Stimulated activated CD4-positive, alpha-beta T cell treated with anti-CD3 and anti-CD28 coated beads, Interleukin-15, amount 100 ng/mL, for 24 hours (primary cell): Measurements from ENCODE around the gene CTDP1.
"Not testable (repeated sequence)": the region's sequence is repeated elsewhere in the genome, so short reads cannot be mapped to it uniquely, and the experiment has no call there.

Experiments
- DNase-seq: peaks from one replicate; pipeline ENCODE4 v3.0.0-alpha.2; 2020

CTDP1 gene

DNA sequence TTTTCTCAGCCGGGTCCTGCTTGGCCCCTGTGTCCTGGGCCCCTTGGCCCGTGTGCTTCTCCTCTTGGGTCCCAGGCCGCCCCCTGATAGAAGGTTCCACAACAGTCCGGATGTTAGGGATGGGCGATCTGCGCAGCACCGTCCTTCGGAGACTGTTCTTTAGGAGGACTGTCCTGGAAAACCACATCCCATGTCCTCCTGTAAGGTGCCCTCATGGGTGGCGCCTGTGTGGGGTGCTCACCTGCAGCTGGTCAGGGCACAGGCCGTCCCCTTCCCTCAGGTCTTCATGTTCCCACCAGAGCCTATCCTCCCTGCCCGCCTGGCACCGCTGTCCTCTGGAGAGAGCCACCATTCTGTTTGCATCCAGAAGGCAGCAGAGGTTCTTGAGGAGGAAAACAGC, 50.0 kb downstream of the CTDP1 start:
- DNase-seq, result no peak

DNA sequence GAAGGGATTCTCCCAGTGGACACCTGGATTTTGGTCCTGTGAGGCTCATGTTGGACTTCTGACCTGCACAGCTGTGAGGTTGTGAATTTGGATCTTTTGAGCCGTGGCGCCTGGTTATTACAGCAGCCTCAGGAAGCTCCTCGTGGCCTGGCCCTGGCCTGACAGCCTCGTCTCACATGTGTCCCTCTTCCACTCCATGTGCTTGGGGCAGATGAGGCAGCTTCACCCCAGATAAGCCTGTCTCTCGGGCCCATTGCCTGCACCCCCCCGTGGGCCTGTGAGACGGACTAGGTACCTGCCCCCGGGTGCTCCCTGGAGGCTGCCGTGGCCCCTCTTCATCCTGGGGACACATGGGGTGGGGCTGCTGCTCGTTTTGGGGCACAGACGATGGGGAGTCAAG, 51.2 kb downstream of the CTDP1 start:
- no peak for DNase-seq

DNA sequence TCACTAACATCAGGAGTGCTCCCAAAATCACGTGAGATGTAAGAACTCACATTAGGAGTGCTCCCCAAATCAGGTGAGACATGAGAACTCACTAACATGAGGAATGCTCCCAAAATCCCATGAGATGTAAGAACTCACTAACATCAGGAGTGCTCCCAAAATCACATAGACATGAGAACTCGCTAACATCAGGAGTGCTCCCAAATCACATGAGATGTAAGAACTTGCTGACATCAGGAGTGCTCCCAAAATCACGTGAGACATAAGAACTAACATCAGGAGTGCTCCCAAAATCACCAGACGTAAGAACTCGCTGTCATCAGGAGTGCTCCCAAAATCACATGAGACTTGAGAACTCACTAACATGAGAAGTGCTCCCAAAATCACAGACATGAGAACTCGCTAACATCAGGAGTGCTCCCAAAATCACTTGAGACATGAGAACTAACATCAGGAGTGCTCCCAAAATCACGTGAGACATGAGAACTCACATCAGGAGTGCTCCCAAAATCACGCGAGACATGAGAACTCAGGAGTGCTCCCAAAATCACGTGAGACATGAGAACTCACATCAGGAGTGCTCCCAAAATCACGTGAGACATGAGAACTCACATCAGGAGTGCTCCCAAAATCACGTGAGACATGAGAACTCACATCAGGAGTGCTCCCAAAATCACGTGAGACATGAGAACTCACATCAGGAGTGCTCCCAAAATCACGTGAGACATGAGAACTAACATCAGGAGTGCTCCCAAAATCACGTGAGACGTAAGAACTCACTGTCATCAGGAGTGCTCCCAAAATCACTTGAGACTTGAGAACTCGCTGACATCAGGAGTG, 52.5 kb downstream of the CTDP1 start:
- DNase-seq, result not testable (repeated sequence)

- no peak for DNase-seq
These were observed 53.1 kb downstream of the CTDP1 start for GRCh38 chr18:79732721-79733025.

DNA sequence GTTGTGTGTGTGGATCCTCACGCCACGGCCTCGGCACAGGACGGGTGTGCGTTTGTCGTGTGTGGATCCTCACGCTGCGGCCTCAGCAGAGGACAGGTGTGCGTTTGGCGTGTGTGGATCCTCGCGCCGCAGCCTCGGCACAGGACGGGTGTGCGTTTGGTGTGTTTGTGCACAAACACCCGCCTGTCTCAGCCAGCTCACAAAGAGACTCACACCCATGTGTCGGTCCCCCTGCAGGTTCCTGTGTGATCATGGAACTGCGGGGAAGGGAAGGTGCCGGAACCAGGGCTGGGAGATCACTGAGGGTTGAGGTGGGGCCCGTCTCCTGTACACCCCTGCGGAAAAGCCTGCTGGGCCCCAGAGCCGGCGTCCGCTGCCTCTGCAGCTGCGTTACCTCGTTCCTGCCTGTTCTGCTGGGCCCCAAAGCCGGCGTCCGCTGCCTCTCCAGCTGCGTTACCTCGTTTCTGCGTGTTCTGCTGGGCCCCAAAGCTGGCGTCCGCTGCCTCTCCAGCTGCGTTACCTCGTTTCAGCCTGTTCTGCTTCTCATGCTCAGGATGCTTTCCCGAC, 53.6 kb downstream of the CTDP1 start:
- no peak for DNase-seq

- DNase-seq, result no peak
These were observed 54.6 kb downstream of the CTDP1 start for GRCh38 chr18:79733986-79734770.

DNA sequence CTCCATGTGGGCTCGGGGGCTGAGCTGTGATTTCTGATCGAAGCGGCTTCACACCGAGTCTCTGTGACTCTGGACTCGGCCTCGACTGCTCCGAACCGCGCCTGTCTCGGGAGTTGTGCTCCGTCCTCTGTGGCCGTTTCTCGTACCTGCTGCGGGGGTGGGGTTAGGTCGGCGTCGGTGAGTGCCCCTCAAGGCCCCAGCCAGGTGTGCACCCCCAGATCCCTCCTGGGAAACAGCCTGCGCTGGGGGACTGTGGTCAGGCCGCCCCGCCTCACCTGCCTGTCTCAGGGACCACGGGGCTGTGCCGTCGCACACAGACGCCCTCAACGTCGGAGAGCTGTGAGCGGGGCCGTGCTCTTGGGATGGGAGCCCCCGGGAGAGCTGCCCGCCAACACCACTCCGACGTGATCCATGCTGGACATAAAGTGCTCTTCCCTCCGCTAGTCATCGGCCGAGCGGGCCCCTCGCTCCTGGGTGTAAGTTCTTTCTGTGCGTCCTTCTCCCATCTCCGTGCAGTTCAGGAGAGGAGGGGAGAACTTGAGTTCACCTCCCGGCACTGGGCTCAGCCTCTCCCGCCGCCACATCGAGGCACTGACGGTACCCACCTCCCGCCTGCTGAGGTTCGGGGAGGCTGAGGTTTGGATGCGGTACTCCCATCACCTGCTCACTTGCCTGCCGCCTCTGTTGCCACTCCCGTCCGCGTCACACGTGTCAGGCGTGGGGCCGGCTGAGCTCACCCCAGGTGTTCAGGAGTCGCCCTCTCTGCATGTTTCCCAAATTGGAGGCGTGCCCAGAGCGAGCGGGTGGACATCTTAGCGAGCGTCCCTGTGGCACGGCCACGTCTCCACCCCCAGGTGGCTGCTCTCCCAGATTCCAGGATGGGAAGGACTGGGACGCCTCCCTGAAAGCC, 55.7 kb downstream of the CTDP1 start:
- no peak for DNase-seq

DNA sequence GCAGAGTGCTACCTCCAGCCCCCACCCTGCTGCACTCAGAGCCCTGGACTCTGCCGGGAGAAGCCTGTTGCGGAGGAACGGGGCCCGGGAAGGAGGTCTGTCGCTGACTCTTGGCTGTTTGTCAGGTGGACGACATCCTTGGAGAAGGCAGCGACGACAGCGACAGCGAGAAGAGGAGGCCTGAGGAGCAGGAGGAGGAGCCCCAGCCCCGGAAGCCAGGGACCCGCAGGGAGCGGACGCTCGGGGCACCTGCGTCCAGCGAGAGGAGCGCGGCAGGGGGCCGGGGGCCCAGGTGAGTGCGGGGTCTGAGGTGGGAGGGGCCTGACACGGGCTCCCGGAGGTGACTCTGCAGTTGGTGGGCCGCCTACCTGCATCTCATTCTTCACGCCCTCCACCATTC, 56.6 kb downstream of the CTDP1 start:
- DNase-seq, result no peak

DNA sequence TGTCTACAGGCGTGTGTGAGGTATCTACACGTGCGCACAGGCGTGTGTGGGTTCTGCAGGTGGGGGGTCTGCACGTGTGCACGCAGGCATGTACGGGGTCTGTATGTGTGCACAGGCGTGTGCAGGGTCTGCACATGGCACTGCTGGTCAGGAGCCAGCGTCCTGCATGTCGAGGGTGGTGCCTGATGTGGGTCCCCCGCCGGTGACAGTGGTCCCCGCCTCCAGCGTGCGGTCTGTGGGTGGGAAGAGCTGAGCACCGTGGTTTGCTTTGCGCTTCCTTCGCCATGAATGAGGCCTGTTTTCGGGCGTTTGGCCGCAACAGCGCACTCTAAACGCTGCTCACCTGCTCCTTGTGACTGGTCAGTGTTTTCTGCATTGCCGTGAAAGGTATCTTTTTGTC, 57.2 kb downstream of the CTDP1 start:
- no peak for DNase-seq

- no peak for DNase-seq
These were observed 57.8 kb downstream of the CTDP1 start for GRCh38 chr18:79737426-79737825.

GRCh38 chr18:79738041-79738461, 58.4 kb downstream of the CTDP1 start:
- no peak for DNase-seq

DNA sequence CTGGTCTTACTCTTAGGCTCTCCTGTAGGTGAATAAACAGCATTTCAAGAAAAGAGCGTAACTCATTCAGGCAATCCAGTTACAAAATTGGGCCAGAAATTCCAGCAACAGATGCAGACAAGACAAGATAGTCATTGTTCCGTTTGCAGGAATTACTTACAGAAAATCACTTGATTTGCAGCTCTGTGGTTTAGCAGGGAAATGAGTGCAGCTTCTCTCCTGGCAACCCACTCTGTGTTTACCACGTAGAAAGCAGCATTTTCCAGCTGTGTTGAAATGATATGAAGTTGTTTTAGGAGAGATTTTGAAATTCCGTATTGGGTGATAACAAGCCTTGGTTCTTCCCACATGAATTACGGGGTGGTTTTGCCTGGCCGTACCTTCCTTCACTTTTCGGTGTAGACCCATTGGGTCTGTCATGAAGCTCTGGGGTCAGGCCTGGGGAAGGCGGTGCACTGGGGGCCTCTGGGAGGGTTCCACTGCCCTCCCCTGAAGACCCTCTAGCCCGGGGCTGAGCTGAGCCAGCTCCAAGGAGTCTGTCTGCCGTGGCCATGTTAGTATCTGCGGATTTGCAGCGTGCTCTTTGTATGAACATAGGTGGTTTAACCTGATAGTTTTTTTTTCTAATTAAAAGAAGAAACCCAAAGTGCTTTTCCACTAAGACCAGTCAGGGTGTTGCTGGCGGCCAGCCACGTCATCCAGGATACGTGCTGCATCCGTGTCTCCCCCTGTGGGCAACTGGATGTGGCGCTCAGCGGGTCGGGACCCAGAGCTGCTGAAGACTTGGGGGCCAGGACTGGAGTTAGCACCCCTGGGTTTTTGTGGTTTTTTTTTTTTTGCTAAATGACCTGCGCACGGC, 59.2 kb downstream of the CTDP1 start:
- no peak for DNase-seq

- no peak for DNase-seq
These were observed 59.8 kb downstream of the CTDP1 start for GRCh38 chr18:79739440-79739778.

DNA sequence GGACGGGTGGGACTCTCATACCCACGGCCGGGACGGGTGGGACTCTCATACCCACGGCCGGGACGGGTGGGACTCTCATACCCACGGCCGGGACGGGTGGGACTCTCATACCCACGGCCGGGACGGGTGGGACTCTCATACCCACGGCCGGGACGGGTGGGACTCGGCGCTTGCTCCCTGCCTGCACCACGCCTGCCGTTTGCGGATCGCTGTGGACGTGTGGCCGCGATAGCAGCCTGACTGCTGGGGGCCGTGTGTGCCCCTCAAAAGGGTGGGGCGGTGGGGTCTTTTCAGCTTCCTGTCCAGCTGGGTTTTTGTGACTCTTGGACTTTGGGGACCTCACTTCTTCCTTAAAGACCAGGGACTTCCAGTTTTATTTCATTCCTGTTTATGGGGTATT, 60.4 kb downstream of the CTDP1 start:
- DNase-seq, result not testable (repeated sequence)

DNA sequence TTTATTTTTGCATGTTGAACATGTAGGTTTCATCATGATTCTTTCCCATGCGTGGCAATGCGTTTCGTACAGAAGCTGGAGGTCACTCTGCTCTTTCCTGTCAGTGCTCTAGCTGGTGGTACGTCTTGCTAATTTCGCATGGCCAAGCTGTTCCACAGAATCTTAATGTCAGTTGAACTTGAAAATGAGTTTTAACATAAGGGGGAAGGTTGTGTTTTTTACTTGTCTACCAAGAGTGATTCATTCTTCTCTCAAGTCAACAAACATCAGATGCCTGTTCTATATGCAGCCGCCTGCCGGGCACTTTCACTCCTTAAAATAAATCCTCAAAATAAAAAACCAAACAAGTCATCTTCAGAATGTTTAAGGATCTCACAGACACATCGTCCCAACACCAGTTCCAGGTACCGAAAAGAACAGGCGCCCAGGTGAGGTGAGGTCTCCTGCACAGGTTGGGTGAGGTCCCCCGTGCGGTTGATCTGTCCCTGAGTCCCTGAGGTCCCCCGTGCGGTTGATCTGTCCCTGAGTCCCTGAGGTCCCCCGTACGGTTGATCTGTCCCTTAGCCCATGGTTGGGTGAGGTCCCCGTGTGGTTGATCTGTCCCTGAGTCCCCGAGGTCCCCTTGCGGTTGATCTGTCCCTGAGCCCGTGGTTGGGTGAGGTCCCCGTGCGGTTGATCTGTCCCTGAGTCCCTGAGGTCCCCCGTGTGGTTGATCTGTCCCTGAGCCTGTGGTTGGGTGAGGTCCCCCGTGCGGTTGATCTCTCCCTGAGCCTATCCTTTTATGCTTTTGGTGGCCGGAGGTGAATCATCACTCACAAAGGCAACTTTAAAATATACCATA, 61.1 kb downstream of the CTDP1 start:
- DNase-seq, result no peak

GRCh38 chr18:79741362-79741700, 61.7 kb downstream of the CTDP1 start:
- no peak for DNase-seq

DNA sequence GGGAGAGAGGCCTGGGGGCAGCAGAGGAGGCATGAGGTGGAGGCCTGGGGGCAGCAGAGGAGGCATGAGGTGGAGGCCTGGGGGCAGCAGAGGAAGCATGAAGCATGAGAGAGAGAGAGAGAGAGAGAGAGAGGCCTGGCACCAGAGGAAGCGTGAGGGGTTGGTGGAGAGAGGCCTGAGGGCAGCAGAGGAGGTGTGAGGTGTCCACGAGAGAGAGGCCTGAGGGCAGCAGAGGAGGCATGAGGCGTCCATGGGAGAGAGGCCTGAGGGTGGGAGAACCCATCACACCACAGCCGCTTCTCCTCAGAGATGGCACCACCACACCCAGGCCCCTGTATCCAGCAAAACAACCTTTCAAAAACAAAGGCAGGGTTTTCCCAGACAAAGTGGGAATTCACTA, 62.5 kb downstream of the CTDP1 start:
- no peak for DNase-seq

- no peak for DNase-seq
These were observed 65.0 kb downstream of the CTDP1 start for GRCh38 chr18:79744625-79745024.

- DNase-seq, result no peak
These were observed 67.1 kb downstream of the CTDP1 start for GRCh38 chr18:79746730-79747129.

DNA sequence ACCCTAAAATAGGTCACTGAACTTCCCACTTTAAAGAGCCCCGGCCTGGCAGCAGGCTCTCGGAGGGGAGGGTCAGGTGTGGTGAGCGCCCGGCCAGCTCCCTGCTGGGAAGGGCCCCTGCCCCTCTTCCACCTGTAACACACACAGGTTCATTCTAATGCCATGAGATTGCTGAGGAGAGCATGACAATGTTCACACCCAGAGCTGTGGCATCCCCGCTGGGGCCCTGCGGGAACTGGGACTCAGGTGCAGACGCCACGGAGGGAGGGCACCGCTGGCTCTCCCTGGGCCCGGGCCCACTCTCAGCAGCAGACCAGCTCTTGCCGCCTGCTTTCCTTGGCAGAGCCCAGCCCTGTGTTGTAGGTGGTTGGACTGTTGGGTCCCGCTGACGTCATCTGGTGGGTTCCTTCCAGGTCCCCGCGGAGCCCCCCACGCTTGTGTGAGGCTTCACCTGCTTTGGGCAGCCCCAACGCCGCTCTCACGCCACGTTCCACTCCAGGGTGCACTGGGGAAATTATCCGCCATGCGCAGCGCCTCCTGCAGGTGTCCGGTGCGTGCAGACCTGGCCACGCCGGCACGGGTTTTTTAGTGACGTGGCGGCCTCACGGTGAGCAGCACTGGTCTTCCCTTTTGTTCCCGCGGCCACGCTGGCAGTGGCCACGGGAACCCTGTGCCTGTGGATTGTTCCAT, 67.7 kb downstream of the CTDP1 start:
- DNase-seq, result no peak
